Measurements from ENCODE around the gene HAAO.

DNA sequence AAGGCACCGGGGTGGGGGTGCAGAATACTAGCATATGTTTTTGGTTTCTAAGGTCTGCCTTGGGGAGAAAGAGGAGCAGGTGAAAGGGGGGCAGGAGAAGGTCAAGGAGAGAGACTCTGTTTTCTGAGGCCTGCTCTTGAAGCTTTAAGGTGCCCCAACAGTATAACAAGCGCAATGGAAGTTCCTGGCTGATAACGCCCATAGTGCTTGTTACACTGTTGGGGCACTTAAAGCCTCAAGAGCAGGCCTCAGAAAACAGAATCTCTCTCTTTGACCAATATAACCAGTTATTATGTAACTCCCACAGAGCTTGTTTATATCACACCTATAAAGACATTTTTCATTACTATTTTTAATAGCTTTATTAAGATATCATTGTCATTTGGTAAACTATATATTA lies 45.0 kb downstream of the HAAO start:
- TF ChIP-seq, protein P1, sequence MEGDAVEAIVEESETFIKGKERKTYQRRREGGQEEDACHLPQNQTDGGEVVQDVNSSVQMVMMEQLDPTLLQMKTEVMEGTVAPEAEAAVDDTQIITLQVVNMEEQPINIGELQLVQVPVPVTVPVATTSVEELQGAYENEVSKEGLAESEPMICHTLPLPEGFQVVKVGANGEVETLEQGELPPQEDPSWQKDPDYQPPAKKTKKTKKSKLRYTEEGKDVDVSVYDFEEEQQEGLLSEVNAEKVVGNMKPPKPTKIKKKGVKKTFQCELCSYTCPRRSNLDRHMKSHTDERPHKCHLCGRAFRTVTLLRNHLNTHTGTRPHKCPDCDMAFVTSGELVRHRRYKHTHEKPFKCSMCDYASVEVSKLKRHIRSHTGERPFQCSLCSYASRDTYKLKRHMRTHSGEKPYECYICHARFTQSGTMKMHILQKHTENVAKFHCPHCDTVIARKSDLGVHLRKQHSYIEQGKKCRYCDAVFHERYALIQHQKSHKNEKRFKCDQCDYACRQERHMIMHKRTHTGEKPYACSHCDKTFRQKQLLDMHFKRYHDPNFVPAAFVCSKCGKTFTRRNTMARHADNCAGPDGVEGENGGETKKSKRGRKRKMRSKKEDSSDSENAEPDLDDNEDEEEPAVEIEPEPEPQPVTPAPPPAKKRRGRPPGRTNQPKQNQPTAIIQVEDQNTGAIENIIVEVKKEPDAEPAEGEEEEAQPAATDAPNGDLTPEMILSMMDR (IDR thresholded peaks at IDR 0.05) = no peak
- no peak for TF ChIP-seq POLR2A (IDR thresholded peaks at IDR 0.05)

All from ovary (tissue), 3 donors.